MG63 (cell line): ENCODE measurements around the gene IKZF1. TPM values are rescaled to one million over a fixed set of nuclear protein-coding genes. Genes with fewer than 3 reads are reported as not detected.

Source experiments
- DNase-seq: peaks from one replicate; pipeline ENCODE4 v3.0.0-alpha.2; 2020
- H3K27me3 ChIP-seq: fragments of 250-450 bp; sonication (Bioruptor Pico); 2 replicates; pipeline ENCODE4 v1.5.1; 2020; ENCODE audit warnings: mild to moderate bottlenecking, moderate library complexity
- H3K36me3 ChIP-seq: fragments of 250-450 bp; sonication (Bioruptor Pico); 2 replicates; pipeline ENCODE4 v1.5.1; 2020; ENCODE audit warnings: mild to moderate bottlenecking, moderate library complexity
- H3K4me3 ChIP-seq: fragments of 250-450 bp; sonication (Bioruptor Pico); 2 replicates; pipeline ENCODE4 v1.5.1; 2020; ENCODE audit warnings: mild to moderate bottlenecking, moderate library complexity
- H3K9me3 ChIP-seq: fragments of 250-450 bp; sonication (Bioruptor Pico); 2 replicates; pipeline ENCODE4 v1.5.1; 2020; ENCODE audit warnings: mild to moderate bottlenecking, moderate library complexity
- total RNA-seq: library from RNA; depleted of rRNA; stranded (reverse); fragments of >200 nt; shearing (Covaris generic); gene quantifications from 2 replicates; pipeline ENCODE4 v1.2.3, GENCODE V29; 2014; ENCODE audit warnings: low replicate concordance

Gene IKZF1
- total RNA-seq, 1 experiment from 2014 or later, result not detected

- no peaks in the 10 kb centered on the region for H3K36me3 ChIP-seq
- H3K27me3 ChIP-seq, result peaks cover 12% of the 10 kb centered on the region; the same call in 1 of the 2 replicates
- no peak overlapping the region for H3K4me3 ChIP-seq
- DNase-seq, result no peak
- no peaks in the 10 kb centered on the region for H3K9me3 ChIP-seq
Observed at GRCh38 chr7:50317221-50317678, 12.7 kb downstream of the IKZF1 start.

- H3K4me3 ChIP-seq, result no peak overlapping the region
- H3K9me3 ChIP-seq, result no peaks in the 10 kb centered on the region
- DNase-seq, result no peak
- H3K36me3 ChIP-seq, result no peaks in the 10 kb centered on the region
- peaks cover 14% of the 10 kb centered on the region; the same call in 1 of the 2 replicates for H3K27me3 ChIP-seq
Observed at GRCh38 chr7:50317697-50318669, 13.5 kb downstream of the IKZF1 start.

GRCh38 chr7:50321487-50322067 lies 17.1 kb downstream of the IKZF1 start:
- Histone ChIP-seq H3K27me3 (peaks cover 9% of the 10 kb centered on the region; the same call in 1 of the 2 replicates), H3K36me3 (no peaks in the 10 kb centered on the region), H3K9me3 (no peaks in the 10 kb centered on the region), H3K4me3 (no peak overlapping the region)
- no peak for DNase-seq

- Histone ChIP-seq H3K9me3 (no peaks in the 10 kb centered on the region), H3K36me3 (no peaks in the 10 kb centered on the region), H3K4me3 (no peak overlapping the region), H3K27me3 (peaks cover 9% of the 10 kb centered on the region; the same call in 1 of the 2 replicates)
- no peak for DNase-seq
Observed at GRCh38 chr7:50324113-50324512, 19.6 kb downstream of the IKZF1 start.

GRCh38 chr7:50327443-50327842 lies 22.9 kb downstream of the IKZF1 start:
- Histone ChIP-seq H3K4me3 (no peak overlapping the region), H3K27me3 (no peaks in the 10 kb centered on the region; the same call in 1 of the 2 replicates), H3K9me3 (no peaks in the 10 kb centered on the region), H3K36me3 (no peaks in the 10 kb centered on the region)
- DNase-seq, result no peak

GRCh38 chr7:50329775-50330174 lies 25.3 kb downstream of the IKZF1 start:
- DNase-seq, result no peak
- Histone ChIP-seq H3K27me3 (no peaks in the 10 kb centered on the region), H3K4me3 (no peak overlapping the region), H3K36me3 (no peaks in the 10 kb centered on the region), H3K9me3 (no peaks in the 10 kb centered on the region)

GRCh38 chr7:50330254-50330653 lies 25.7 kb downstream of the IKZF1 start:
- DNase-seq, result no peak
- no peaks in the 10 kb centered on the region for H3K9me3 ChIP-seq
- no peaks in the 10 kb centered on the region for H3K36me3 ChIP-seq

GRCh38 chr7:50330696-50331095 lies 26.2 kb downstream of the IKZF1 start:
- H3K36me3 ChIP-seq, result no peaks in the 10 kb centered on the region
- H3K4me3 ChIP-seq, result no peak overlapping the region
- DNase-seq, result no peak
- no peaks in the 10 kb centered on the region for H3K27me3 ChIP-seq
- H3K9me3 ChIP-seq, result no peaks in the 10 kb centered on the region

More at GRCh38 chr7:50330254-50330653, 25.7 kb downstream of the IKZF1 start:
- Histone ChIP-seq H3K27me3 (no peaks in the 10 kb centered on the region), H3K4me3 (no peak overlapping the region)

GRCh38 chr7:50331564-50332208 lies 27.2 kb downstream of the IKZF1 start:
- no peak for DNase-seq
- Histone ChIP-seq H3K27me3 (no peaks in the 10 kb centered on the region), H3K4me3 (no peak overlapping the region), H3K36me3 (no peaks in the 10 kb centered on the region), H3K9me3 (no peaks in the 10 kb centered on the region)

GRCh38 chr7:50332241-50333165 lies 28.0 kb downstream of the IKZF1 start:
- H3K9me3 ChIP-seq, result no peaks in the 10 kb centered on the region
- H3K27me3 ChIP-seq, result no peaks in the 10 kb centered on the region
- no peak for DNase-seq
- no peaks in the 10 kb centered on the region for H3K36me3 ChIP-seq
- H3K4me3 ChIP-seq, result no peak overlapping the region

GRCh38 chr7:50333221-50333651 lies 28.7 kb downstream of the IKZF1 start:
- H3K36me3 ChIP-seq, result no peaks in the 10 kb centered on the region
- no peaks in the 10 kb centered on the region for H3K9me3 ChIP-seq
- H3K4me3 ChIP-seq, result no peak overlapping the region
- H3K27me3 ChIP-seq, result no peaks in the 10 kb centered on the region
- no peak for DNase-seq

GRCh38 chr7:50334341-50334994 lies 30.0 kb downstream of the IKZF1 start:
- no peaks in the 10 kb centered on the region for H3K27me3 ChIP-seq
- no peaks in the 10 kb centered on the region for H3K36me3 ChIP-seq
- DNase-seq, result no peak
- no peaks in the 10 kb centered on the region for H3K9me3 ChIP-seq
- no peak overlapping the region for H3K4me3 ChIP-seq

- H3K9me3 ChIP-seq, result no peaks in the 10 kb centered on the region
- no peak for DNase-seq
Observed at GRCh38 chr7:50335230-50335794, 30.8 kb downstream of the IKZF1 start.

GRCh38 chr7:50335795-50336754 lies 31.6 kb downstream of the IKZF1 start:
- no peak for DNase-seq
- Histone ChIP-seq H3K4me3 (no peak overlapping the region), H3K36me3 (no peaks in the 10 kb centered on the region), H3K9me3 (no peaks in the 10 kb centered on the region), H3K27me3 (no peaks in the 10 kb centered on the region)

More at GRCh38 chr7:50335230-50335794, 30.8 kb downstream of the IKZF1 start:
- Histone ChIP-seq H3K36me3 (no peaks in the 10 kb centered on the region), H3K27me3 (no peaks in the 10 kb centered on the region), H3K4me3 (no peak overlapping the region)
